ENCODE measurements around the gene NRDE2.

DNA sequence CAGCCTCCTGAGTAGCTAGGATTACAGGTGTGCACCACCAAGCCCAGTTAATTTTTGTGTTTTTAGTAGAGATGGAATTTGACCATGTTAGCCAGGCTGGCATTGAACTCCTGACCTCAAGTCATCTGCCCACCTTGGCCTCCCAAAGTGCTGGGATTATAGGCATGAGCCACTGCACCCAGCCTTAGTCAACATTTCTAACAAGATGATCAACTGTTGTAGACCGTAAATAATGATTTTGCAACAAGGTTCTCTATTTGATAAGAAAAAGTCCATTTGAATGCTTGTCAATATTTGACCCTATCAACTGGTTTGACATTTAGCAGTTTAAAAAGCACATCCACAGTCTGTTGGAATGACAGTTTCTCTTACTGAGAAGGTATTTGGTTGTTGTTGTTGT is 25.2 kb upstream of the NRDE2 start:
- TF ChIP-seq, protein P1, sequence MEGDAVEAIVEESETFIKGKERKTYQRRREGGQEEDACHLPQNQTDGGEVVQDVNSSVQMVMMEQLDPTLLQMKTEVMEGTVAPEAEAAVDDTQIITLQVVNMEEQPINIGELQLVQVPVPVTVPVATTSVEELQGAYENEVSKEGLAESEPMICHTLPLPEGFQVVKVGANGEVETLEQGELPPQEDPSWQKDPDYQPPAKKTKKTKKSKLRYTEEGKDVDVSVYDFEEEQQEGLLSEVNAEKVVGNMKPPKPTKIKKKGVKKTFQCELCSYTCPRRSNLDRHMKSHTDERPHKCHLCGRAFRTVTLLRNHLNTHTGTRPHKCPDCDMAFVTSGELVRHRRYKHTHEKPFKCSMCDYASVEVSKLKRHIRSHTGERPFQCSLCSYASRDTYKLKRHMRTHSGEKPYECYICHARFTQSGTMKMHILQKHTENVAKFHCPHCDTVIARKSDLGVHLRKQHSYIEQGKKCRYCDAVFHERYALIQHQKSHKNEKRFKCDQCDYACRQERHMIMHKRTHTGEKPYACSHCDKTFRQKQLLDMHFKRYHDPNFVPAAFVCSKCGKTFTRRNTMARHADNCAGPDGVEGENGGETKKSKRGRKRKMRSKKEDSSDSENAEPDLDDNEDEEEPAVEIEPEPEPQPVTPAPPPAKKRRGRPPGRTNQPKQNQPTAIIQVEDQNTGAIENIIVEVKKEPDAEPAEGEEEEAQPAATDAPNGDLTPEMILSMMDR (IDR thresholded peaks at IDR 0.05), result no peak
- TF ChIP-seq POLR2A (IDR thresholded peaks at IDR 0.05), result no peak

All from gastroesophageal sphincter (tissue), 3 donors.